D341Med (cell line): Measurements from ENCODE around the gene SSUH2.
"Not testable (repeated sequence)": the region's sequence is repeated elsewhere in the genome, so short reads cannot be mapped to it uniquely, and the experiment has no call there.

Experiments
- DNase-seq: peaks from one replicate; pipeline ENCODE4 v3.0.0; 2012; ENCODE audit warnings: low spot score

SSUH2 gene

GRCh38 chr3:8658306-8659212, 14.0 kb upstream of the SSUH2 start:
- no peak for DNase-seq

- DNase-seq, result no peak
Measured at GRCh38 chr3:8657804-8658305, 13.3 kb upstream of the SSUH2 start.

GRCh38 chr3:8656240-8656639, 11.6 kb upstream of the SSUH2 start:
- DNase-seq, result no peak

GRCh38 chr3:8655387-8655835, 10.8 kb upstream of the SSUH2 start:
- DNase-seq, result no peak

GRCh38 chr3:8654572-8655329, 10.2 kb upstream of the SSUH2 start:
- not testable (repeated sequence) for DNase-seq

GRCh38 chr3:8653800-8654408, 9.3 kb upstream of the SSUH2 start:
- DNase-seq, result no peak

GRCh38 chr3:8652324-8652987, 7.9 kb upstream of the SSUH2 start:
- DNase-seq, result no peak

GRCh38 chr3:8651418-8652323, 7.1 kb upstream of the SSUH2 start:
- no peak for DNase-seq

GRCh38 chr3:8650583-8651416, 6.2 kb upstream of the SSUH2 start:
- DNase-seq, result no peak

- DNase-seq, result no peak
Measured at GRCh38 chr3:8649757-8650156, 5.2 kb upstream of the SSUH2 start.

- no peak for DNase-seq
Measured at GRCh38 chr3:8648909-8649741, 4.5 kb upstream of the SSUH2 start.

GRCh38 chr3:8647137-8647985, 2.8 kb upstream of the SSUH2 start:
- DNase-seq, result no peak

- no peak for DNase-seq
Measured at GRCh38 chr3:8646313-8646938, 1.8 kb upstream of the SSUH2 start.

- no peak for DNase-seq
Measured at GRCh38 chr3:8645712-8646111, 1.1 kb upstream of the SSUH2 start.

- no peak for DNase-seq
Measured at GRCh38 chr3:8643693-8644365, 769 bp downstream of the SSUH2 start.

GRCh38 chr3:8642001-8642400, 2.6 kb downstream of the SSUH2 start:
- no peak for DNase-seq

- no peak for DNase-seq
Measured at GRCh38 chr3:8641472-8641871, 3.1 kb downstream of the SSUH2 start.
